HCT116 (cell line): ENCODE results near the gene PLEKHO2. TPM values are rescaled to one million over a fixed set of nuclear protein-coding genes. Genes with fewer than 3 reads are reported as not detected.

Experiments
- ATAC-seq: fragments of 200-7000 bp; cut with Tn5 transposase; 2 replicates; pipeline ENCODE4 v1.9.1; 2020; ENCODE audit warnings: mild to moderate bottlenecking, moderate library complexity
- BruUV-seq: library from RNA; stranded (reverse); fragments of 400-500 nt; replicated peaks from 2 replicates; lab custom pipeline; 2021; lab: Mats Ljungman, UMichigan
- CTCF ChIA-PET: fragments of 300-600 bp; sonication (Branson Sonifier 250); formaldehyde crosslinking; loops from one replicate; lab custom pipeline; 2021; ENCODE audit warnings: antibody characterized with exemption; lab: Charles Lee
- POLR2A ChIA-PET: fragments of 300-600, 350-600 bp; sonication (Branson Sonifier 250); formaldehyde crosslinking; loops from one replicate; lab custom pipeline; 2021; ENCODE audit warnings: antibody characterized with exemption; lab: Charles Lee
- RAD21 ChIA-PET, 2 experiments: fragments of 300-600 bp; sonication (Branson Sonifier 250); formaldehyde crosslinking; loops; one replicate each; lab custom pipeline; 2023; ENCODE audit warnings: low total read pairs in 2 of 2; ENCODE audit not compliant: uncharacterized antibody in 2 of 2, unreplicated experiment in 2 of 2, low non-redundant PET in 1 of 2; lab: Charles Lee
- DNase-seq: peaks from one replicate; pipeline ENCODE4 v3.0.0-alpha.2; 2010; ENCODE audit warnings: low read depth, low spot score
- H2AFZ ChIP-seq: fragments of 200-600 bp; shearing (Covaris generic), sonication (generic); 2 replicates; pipeline ENCODE4 v1.6.1; 2017; ENCODE audit warnings: low read depth, mixed run types, mixed read lengths, antibody characterized with exemption, low read length; ENCODE audit not compliant: poor library complexity, severe bottlenecking
- H3K27ac ChIP-seq: 2 replicates; pipeline ENCODE4 v1.5.1; 2012; ENCODE audit warnings: low read depth, low read length
- H3K27me3 ChIP-seq: fragments of 200-600 bp; sonication (generic); 2 replicates; pipeline ENCODE4 v1.6.1; 2016; ENCODE audit warnings: mixed run types, low read length, mixed read lengths; ENCODE audit not compliant: insufficient read depth
- H3K36me3 ChIP-seq, 2 experiments: fragments of 200-500 bp in 1 of 2; fragments of 200-600 bp in 1 of 2; sonication (Bioruptor generic) in 1 of 2; sonication (generic) in 1 of 2; 2 replicates each; pipeline versions ENCODE4 v1.5.1 to v1.6.1; 2014 to 2016; ENCODE audit warnings: low read length in 2 of 2, inconsistent platforms in 1 of 2, mixed read lengths in 1 of 2, mixed run types in 1 of 2; ENCODE audit not compliant: insufficient read depth in 2 of 2, control insufficient read depth in 1 of 2
- H3K4me1 ChIP-seq, 2 experiments: fragments of 200-600 bp in 1 of 2; sonication (generic) in 1 of 2; 2 replicates each; pipeline versions ENCODE4 v1.5.1 to v1.6.1; 2012 to 2017; ENCODE audit warnings: low read length in 2 of 2, inconsistent platforms in 1 of 2, mild to moderate bottlenecking in 1 of 2, mixed read lengths in 1 of 2, mixed run types in 1 of 2, moderate library complexity in 1 of 2; ENCODE audit not compliant: insufficient read depth in 2 of 2, control insufficient read depth in 1 of 2
- H3K4me2 ChIP-seq: fragments of 200-600 bp; sonication (generic); 2 replicates; pipeline ENCODE4 v1.6.1; 2017; ENCODE audit warnings: mixed run types, low read length, mixed read lengths
- H3K4me3 ChIP-seq, 2 experiments: fragments of 200-600 bp in 1 of 2; sonication (generic) in 1 of 2; replicated peaks in 1 of 2; 2 replicates each; pipeline ENCODE4 v1.5.1; 2011 to 2016; ENCODE audit warnings: low read length in 2 of 2, control low read depth in 1 of 2, low read depth in 1 of 2, mild to moderate bottlenecking in 1 of 2, mixed read lengths in 1 of 2, mixed run types in 1 of 2
- H3K79me2 ChIP-seq: fragments of 200-600 bp; sonication (generic); 2 replicates; pipeline ENCODE4 v1.6.1; 2017; ENCODE audit warnings: mild to moderate bottlenecking, mixed run types, low read length, moderate library complexity, mixed read lengths; ENCODE audit not compliant: insufficient read depth
- H3K9ac ChIP-seq: fragments of 200-600 bp; sonication (generic); 2 replicates; pipeline ENCODE4 v1.6.1; 2016; ENCODE audit warnings: low read length, mixed read lengths
- H3K9me2 ChIP-seq: fragments of 200-600 bp; sonication (generic), shearing (Covaris generic); 2 replicates; pipeline ENCODE4 v1.6.1; 2017; ENCODE audit warnings: mixed run types, mild to moderate bottlenecking, moderate library complexity; ENCODE audit not compliant: insufficient read depth
- H3K9me3 ChIP-seq, 2 experiments: fragments of 200-500 bp in 1 of 2; fragments of 200-600 bp in 1 of 2; sonication (Bioruptor generic) in 1 of 2; sonication (generic) in 1 of 2; 2 replicates each; pipeline ENCODE4 v1.6.1; 2014 to 2017; ENCODE audit warnings: low read length in 2 of 2, mixed read lengths in 2 of 2, inconsistent platforms in 1 of 2, low read depth in 1 of 2, mild to moderate bottlenecking in 1 of 2, mixed run types in 1 of 2, moderate library complexity in 1 of 2; ENCODE audit not compliant: control insufficient read depth in 1 of 2, insufficient read depth in 1 of 2
- H4K20me1 ChIP-seq: fragments of 200-600 bp; sonication (generic), shearing (Covaris generic); 2 replicates; pipeline ENCODE4 v1.6.1; 2017; ENCODE audit warnings: mixed run types, mild to moderate bottlenecking, moderate library complexity; ENCODE audit not compliant: insufficient read depth
- CBX3 ChIP-seq: IDR thresholded peaks from 2 replicates; pipeline ENCODE4 v1.6.1; 2012; ENCODE audit warnings: low read depth
- EGR1 ChIP-seq: IDR thresholded peaks from 2 replicates; pipeline ENCODE4 v1.6.1; 2012; ENCODE audit warnings: low read depth
- ELF1 ChIP-seq: IDR thresholded peaks from 2 replicates; pipeline ENCODE4 v1.6.1; 2012; ENCODE audit warnings: low read depth, borderline replicate concordance
- EZH2 ChIP-seq: fragments of 200-600 bp; sonication (generic); IDR thresholded peaks from 2 replicates; pipeline ENCODE4 v1.6.1; 2017; ENCODE audit warnings: antibody characterized with exemption, mixed run types
- EZH2phosphoT487 ChIP-seq: fragments of 200-600 bp; IDR thresholded peaks from 2 replicates; pipeline ENCODE4 v1.6.1; 2018; ENCODE audit warnings: antibody characterized with exemption, borderline replicate concordance
- MAX ChIP-seq: IDR thresholded peaks from 2 replicates; pipeline ENCODE4 v1.6.1; 2012
- POLR2AphosphoS5 ChIP-seq: IDR thresholded peaks from 2 replicates; pipeline ENCODE4 v1.6.1; 2011; ENCODE audit warnings: mild to moderate bottlenecking, low read depth, low read length, moderate library complexity
- REST ChIP-seq: IDR thresholded peaks from 2 replicates; pipeline ENCODE4 v1.6.1; 2012; ENCODE audit warnings: low read depth
- SIN3A ChIP-seq: IDR thresholded peaks from 2 replicates; pipeline ENCODE4 v1.6.1; 2012; ENCODE audit warnings: low read depth
- SP1 ChIP-seq: IDR thresholded peaks from 2 replicates; pipeline ENCODE4 v1.6.1; 2012; ENCODE audit warnings: low read depth
- SRF ChIP-seq: IDR thresholded peaks from 2 replicates; pipeline ENCODE4 v1.6.1; 2012; ENCODE audit warnings: low read depth
- ZFX ChIP-seq: fragments of 450-650 bp; IDR thresholded peaks from 2 replicates; pipeline ENCODE4 v1.6.1; 2017
- ZNF274 ChIP-seq: fragments of 200-500 bp; sonication (Bioruptor generic); IDR thresholded peaks from 2 replicates; pipeline ENCODE4 v1.6.1; 2014; ENCODE audit warnings: mild to moderate bottlenecking, low read depth, low read length, inconsistent platforms
- intact Hi-C: fragments of 100-400 bp; cut with micrococcal nuclease; formaldehyde crosslinking; loops from 2 replicates; pipeline ENCODE4 v1.10.0; 2022
- total RNA-seq: library from RNA; stranded (reverse); gene quantifications from one replicate; pipeline ENCODE4 v1.2.1, GENCODE V29; 2021; ENCODE audit not compliant: unreplicated experiment
- TF ChIP-seq, protein P1 (sequence below): IDR thresholded peaks from 2 replicates; pipeline ENCODE4 v1.6.1; 2012

PLEKHO2 gene
- total RNA-seq, 1 experiment from 2014 or later, result 8.0 TPM

DNA sequence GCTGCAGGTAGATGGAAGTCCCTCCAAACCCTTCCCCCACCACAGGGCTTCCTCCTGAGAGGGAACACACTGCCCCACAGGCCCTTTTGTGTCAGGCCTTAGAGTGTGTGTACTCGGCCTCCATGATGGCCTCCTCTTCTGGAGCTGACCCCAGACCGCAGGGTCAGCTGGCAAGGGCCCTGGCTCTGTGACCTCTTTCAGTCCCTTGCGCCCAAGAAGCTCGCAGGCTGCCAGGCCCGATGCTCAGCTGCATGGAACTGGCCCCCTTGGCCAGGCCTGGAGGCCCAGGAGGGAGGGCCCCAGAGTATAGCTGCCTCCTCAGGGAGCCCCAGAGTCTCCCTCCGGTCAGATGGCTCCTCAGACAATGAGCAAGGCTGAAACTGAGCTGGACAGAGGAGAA, 46.6 kb downstream of the PLEKHO2 start:
- intact Hi-C loops, result no loop called here
- H3K4me1 ChIP-seq, result peaks cover 6 to 12% of the 10 kb centered on the region in 2 experiments
- no peak overlapping the region for H3K27ac ChIP-seq
- no peaks in the 10 kb centered on the region for H3K79me2 ChIP-seq
- H3K9me2 ChIP-seq, result no peaks in the 10 kb centered on the region
- H3K4me2 ChIP-seq, result no peak overlapping the region
- ATAC-seq (no peak), DNase-seq (no peak)
- no peaks in the 10 kb centered on the region for H3K9me3 ChIP-seq
- H3K4me3 ChIP-seq, result no peak overlapping the region
- POLR2A ChIA-PET, result no interaction called here
- H3K36me3 ChIP-seq, result no peaks in the 10 kb centered on the region
- no peak for TF ChIP-seq MAX
- no peak for TF ChIP-seq EGR1
- no peak for TF ChIP-seq EZH2
- no peak for TF ChIP-seq REST
- no peak for TF ChIP-seq ZFX
- no peak for TF ChIP-seq SP1
- TF ChIP-seq SIN3A, result no peak
- no peak for TF ChIP-seq SRF
- no peak for TF ChIP-seq ZNF274
- no peak for TF ChIP-seq EZH2phosphoT487
- TF ChIP-seq, protein P1, sequence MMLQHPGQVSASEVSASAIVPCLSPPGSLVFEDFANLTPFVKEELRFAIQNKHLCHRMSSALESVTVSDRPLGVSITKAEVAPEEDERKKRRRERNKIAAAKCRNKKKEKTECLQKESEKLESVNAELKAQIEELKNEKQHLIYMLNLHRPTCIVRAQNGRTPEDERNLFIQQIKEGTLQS, result no peak
- no peak for TF ChIP-seq ELF1
- no peak for TF ChIP-seq POLR2AphosphoS5
- TF ChIP-seq CBX3, result no peak
- no TSS peak for BruUV-seq
- CTCF ChIA-PET, result no interaction called here
- RAD21 ChIA-PET, result no interaction called here
- H2AFZ ChIP-seq, result no peak overlapping the region
- no peaks in the 10 kb centered on the region for H3K27me3 ChIP-seq
- no peaks in the 10 kb centered on the region for H4K20me1 ChIP-seq
- no peak overlapping the region for H3K9ac ChIP-seq
